HG02588 (cell line): Measurements from ENCODE around the gene SGMS1.
A peak's percentile ranks its signal among the peaks of the same experiment; 100 is the strongest.
"Not testable (repeated sequence)": the region's sequence is repeated elsewhere in the genome, so short reads cannot be mapped to it uniquely, and the experiment has no call there.

Experiments used
- ATAC-seq: cut with Tn5 transposase; IDR thresholded peaks from one replicate; pipeline ENCODE4 v1.9.1; 2021; ENCODE audit warnings: mild to moderate bottlenecking, moderate library complexity; ENCODE audit not compliant: unreplicated experiment

Gene SGMS1

GRCh38 chr10:50477287-50478203 is 146.2 kb downstream of the SGMS1 start:
- no peak for ATAC-seq

DNA sequence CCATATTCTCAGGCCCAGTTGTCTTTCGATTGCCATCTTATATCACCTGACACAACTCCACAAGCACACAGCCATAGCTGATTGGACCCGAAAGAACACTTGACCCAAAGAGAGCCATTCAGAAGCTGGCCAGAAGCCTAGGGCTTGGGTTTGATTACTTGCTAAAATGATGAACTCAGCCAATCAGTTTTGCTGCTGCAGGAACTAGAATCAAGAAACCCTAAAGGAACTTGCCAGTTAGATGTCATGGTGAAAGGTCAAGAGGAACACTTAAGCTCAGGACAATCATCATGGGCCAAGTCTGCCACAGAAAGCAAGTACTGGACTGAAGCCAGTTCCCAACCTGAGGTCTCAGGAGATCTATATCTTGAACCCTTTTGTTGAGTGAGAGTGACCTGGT is 150.0 kb downstream of the SGMS1 start:
- ATAC-seq, result no peak

- ATAC-seq, result no peak
These were observed 150.8 kb downstream of the SGMS1 start for GRCh38 chr10:50472914-50473313.

GRCh38 chr10:50471583-50471975 is 152.2 kb downstream of the SGMS1 start:
- ATAC-seq, result no peak

DNA sequence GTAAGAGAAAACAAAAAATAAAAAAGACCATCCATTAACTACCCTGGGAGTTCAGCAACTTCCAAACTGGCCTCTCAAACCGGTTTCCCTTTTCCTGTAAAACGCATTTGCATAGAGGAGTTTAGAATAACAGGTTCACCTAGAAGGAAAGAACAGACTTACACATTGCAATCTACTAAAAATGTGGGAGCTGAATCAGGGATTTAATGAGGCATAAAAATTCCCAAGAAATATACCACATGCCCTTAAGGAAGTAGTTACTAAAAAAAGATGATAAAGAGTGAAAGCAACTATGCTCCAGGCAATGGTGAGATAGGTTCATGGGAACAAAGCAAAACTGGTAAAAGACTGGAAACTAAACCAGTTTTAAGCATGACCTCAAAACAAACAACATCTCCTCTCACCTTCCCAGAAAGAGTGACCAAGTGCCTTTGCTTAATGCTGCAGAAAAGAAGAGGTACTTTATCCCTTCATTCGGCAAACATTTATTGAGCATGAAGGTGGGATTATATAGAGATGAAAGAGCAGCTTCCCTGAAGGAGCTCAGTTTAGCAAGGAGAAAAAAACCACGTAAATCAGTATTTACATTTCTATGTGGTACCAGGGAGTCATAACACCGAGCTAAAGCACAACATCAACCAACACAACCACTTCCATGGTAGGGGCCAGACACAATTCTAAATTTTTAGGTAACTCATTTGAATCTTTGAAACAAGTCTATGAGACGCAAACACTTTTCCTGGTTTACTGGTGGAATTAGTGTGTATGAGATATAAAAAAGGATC is 152.8 kb downstream of the SGMS1 start:
- ATAC-seq, result no peak

GRCh38 chr10:50470345-50470744 is 153.4 kb downstream of the SGMS1 start:
- peak; percentile 61 for ATAC-seq

DNA sequence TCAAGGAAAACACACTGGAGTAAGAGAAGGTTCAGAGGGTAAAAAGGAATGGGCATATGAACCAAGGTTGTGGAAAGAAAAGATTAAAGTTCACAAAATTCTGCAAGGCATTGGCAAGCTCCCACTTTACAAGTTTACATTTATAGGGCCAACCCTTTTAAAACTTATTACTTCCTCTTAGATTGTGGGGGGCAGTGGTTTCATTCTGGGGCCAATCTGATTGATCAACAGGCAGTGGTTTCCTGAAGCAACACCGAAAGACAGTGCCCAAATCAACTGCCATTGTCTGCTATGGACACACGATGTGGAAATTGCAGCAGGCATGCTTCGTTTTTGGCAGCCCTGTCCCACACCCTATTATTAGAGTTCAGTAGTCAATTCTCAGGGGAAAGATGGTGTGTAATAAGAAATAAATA is 154.0 kb downstream of the SGMS1 start:
- ATAC-seq, result no peak

DNA sequence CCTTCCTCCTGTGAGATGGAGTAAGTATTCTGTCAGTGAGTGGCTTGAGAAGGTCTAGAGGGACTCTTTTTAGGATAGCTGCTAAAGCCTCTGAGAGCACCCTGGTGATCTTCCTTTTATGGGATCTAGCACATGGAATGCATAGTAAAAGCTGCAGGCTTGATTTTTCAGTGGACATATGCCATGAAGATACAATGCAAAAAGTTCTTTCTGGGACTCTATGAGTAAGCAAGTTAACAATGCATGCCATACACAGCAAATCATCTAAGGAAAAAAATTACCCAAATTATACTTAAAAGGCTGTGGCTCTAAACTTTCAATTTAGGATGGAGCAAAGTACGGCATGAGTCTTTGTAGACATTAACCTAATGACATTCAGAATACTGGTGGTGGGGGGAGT is 154.5 kb downstream of the SGMS1 start:
- no peak for ATAC-seq

- no peak for ATAC-seq
These were observed 156.5 kb downstream of the SGMS1 start for GRCh38 chr10:50467209-50467608.

DNA sequence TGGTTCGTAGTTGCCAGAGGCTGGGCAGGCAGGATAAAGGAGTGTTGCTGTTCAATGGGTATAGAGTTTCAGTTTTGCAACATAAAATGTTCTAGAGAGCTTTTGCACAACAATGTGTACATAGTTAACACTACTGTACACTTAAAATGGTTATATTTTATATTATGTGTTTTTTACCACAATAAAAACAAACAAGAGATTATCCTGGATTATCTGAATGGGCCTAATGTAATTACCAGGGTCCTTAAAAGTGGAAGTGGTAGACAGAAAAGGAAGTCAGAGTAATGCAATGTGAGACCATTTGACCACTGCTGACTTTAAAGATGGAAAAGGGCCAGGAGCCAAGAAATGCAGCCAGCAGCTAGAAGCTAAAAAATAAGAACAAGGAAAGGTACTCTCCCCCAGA is 159.7 kb downstream of the SGMS1 start:
- no peak for ATAC-seq

DNA sequence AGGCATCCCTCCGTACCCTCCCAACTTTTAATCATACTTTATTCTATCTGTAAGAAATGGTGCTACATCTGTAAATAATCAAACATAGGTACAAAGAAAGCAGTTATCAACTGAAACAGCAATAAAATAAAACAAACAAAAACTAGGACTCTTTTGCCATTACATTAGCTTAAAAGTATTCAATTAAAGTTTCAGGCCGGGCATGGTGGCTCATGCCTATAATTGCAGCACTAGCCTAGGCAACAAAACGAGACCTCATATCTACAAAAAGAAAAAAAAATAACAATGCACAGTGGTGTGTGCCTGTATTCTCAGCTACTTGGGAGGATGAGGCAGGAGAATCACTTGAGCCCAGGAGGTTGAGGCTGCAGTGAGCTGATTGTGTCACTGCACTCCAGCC is 161.9 kb downstream of the SGMS1 start:
- no peak for ATAC-seq

DNA sequence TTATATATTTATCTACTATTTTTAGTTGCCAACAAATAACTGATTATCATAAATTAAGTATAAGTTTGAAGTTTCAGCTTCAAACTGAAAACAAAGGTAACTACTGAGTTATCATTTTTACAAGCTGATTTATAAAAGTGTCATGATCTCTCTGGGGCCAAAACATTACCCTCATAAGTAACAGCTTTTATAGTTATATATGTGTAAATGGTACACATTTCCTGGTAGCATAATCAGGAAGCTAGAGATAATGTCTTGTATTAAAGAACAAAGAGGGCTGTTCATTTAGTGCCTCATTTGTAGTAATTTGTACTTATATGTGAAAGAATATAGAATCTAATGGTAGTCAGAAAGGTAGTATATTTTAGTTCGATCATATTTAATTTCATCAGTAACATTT is 162.6 kb downstream of the SGMS1 start:
- no peak for ATAC-seq

DNA sequence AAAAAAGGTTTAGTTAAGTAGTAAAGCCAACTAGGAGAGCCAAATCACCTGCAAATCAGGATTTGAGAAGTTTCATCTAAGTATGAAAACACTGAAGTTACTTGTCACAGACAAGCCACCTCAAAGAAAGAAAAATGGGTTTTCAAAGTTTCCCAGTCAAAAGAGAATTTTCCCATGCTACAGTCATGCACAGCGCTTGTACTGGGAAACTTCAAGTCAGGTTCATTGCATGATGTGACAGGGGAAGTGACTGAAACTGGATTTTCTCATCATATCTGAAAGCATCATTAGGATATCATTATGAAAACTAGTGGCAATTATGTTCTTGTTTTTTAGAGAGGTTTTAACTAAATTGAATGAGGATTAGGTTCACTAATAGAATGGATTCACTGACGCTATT is 167.0 kb downstream of the SGMS1 start:
- ATAC-seq, result no peak

- ATAC-seq, result no peak
These were observed 169.8 kb downstream of the SGMS1 start for GRCh38 chr10:50453940-50454339.

GRCh38 chr10:50452603-50453002 is 171.2 kb downstream of the SGMS1 start:
- no peak for ATAC-seq

GRCh38 chr10:50447691-50448090 is 176.1 kb downstream of the SGMS1 start:
- ATAC-seq, result no peak

DNA sequence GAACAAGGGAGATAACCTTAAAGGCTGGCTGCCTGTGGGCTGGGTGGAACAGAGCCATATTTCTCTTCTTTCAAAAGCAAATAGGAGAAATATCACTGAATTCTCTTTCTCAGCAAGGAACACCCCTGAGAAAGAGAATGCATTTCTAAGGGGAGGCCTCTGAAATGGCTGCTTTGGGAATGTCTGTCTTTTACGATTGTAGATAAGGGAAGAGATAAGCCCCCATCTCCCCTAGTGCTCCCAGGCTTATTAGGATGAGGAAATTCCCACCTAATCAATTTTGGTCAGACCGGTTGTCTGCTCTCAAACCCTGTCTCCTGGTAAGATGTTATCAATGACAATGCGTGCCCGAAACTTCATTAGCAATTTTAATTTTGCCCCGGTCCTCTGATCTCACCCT is 178.0 kb downstream of the SGMS1 start:
- not testable (repeated sequence) for ATAC-seq

GRCh38 chr10:50440489-50440888 is 183.3 kb downstream of the SGMS1 start:
- no peak for ATAC-seq

DNA sequence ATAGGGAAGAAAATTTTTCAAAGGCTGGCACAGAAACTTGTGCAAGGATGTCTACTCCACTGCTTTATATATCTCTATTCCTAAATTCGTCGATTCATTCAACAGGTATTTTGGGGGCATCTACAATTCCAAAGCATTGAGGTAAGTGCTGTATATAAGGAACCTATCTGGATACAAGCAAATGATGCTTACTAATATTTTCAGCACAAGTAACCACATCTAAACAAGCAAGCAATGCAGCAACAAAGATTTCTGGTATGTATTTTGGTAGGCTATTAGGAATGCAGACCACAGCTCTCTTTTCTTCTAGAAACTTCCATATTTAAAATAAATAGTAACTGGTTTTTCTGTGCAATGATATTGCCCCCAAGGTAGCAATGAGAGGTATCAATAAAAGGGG is 183.9 kb downstream of the SGMS1 start:
- no peak for ATAC-seq

DNA sequence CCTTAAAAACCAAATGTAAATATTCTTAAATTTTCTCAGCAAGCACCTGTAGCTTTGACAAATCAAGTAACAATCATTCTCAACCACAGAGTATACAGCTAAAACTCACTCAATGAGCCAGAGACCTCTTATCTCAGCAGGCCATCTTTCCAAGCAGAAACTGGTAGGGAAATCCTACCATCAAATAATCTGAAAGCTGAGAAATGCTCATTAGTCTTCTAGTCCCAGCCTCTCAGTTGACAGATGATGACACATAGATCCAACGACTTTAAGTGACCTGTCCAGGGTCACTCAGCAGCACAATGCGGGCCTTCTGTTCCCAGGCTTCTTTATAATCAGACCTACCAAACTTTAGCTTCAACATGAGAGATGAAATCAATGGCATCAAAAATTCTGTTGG is 184.6 kb downstream of the SGMS1 start:
- no peak for ATAC-seq

GRCh38 chr10:50438049-50438936 is 185.5 kb downstream of the SGMS1 start:
- ATAC-seq, result no peak
